Left lung (tissue), 10 donors: ENCODE results near the gene GALNT5. TPM values are rescaled to one million over a fixed set of nuclear protein-coding genes. Genes with fewer than 3 reads are reported as not detected.

ENCODE experiments used
- ATAC-seq: fragments of 200-7000 bp; cut with Tn5 transposase; one replicate; pipeline ENCODE4 v1.9.1; 2020; ENCODE audit warnings: moderate library complexity
- DNase-seq, 4 donors: peaks; one replicate each; pipeline ENCODE4 v3.0.0-alpha.2; 2013 to 2020
- H3K27ac ChIP-seq, 2 donors: fragments of 200-600 bp; sonication (generic) in 1 of 2; one replicate each; pipeline versions ENCODE4 v1.5.0 to v1.8.0; 2020 to 2021
- H3K27me3 ChIP-seq, 2 donors: fragments of 200-600 bp; sonication (generic) in 1 of 2; one replicate each; pipeline versions ENCODE4 v1.5.0 to v1.8.0; 2020 to 2021
- H3K36me3 ChIP-seq, 2 donors: fragments of 200-600 bp; sonication (generic) in 1 of 2; one replicate each; pipeline versions ENCODE4 v1.5.0 to v1.8.0; 2020 to 2021
- H3K4me1 ChIP-seq, 2 donors: fragments of 200-600 bp; one replicate each; pipeline ENCODE4 v1.8.0; 2021
- H3K4me3 ChIP-seq, 2 donors: fragments of 200-600 bp; sonication (generic) in 1 of 2; one replicate each; pipeline versions ENCODE4 v1.5.0 to v1.8.0; 2020 to 2021; ENCODE audit warnings: mild to moderate bottlenecking in 1 of 2
- H3K9me3 ChIP-seq, 2 donors: fragments of 200-600 bp; sonication (generic) in 1 of 2; one replicate each; pipeline versions ENCODE4 v1.5.0 to v1.8.0; 2020 to 2021
- CTCF ChIP-seq, 2 donors: fragments of 200-600 bp; sonication (generic) in 1 of 2; IDR thresholded peaks; one replicate each; pipeline versions ENCODE4 v1.5.0 to v1.8.0; 2021; ENCODE audit warnings: antibody characterized with exemption in 2 of 2
- intact Hi-C, 2 donors: fragments of 100-400 bp; cut with DNase I; formaldehyde crosslinking; loops; one replicate each; pipeline versions ENCODE4 v1.11.2 to v1.14.2; 2022
- polyA plus RNA-seq, 6 donors: library from polyadenylated mRNA; unstranded; fragments of 120-200 nt; gene quantifications; one replicate each; pipeline ENCODE4 v1.2.1, GENCODE V29; 2013; ENCODE audit not compliant: insufficient read length in 6 of 6
- total RNA-seq, 2 donors: library from RNA; stranded (reverse); fragmentation: NEBNext Ultra II Directional; extraction: Animal tissue kit (Norgen Biotek cat#: 25700); gene quantifications; one replicate each; pipeline ENCODE4 v1.2.1, GENCODE V29; 2021
- donor health status: DM: no; HTN: yes; CAD: no.
- donor health status: DM: no; HTN: no; CAD: no.

The GALNT5 gene
- total and polyA plus RNA-seq, 8 donors: 6.1 to 59.4 (median 7.1) TPM

GRCh38 chr2:157348291-157348921 lies 90.9 kb downstream of the GALNT5 start:
- Histone ChIP-seq H3K4me1 (no peaks in the 10 kb centered on the region), H3K27me3 (no peaks in the 10 kb centered on the region), H3K36me3 (no peaks in the 10 kb centered on the region), H3K4me3 (no peak overlapping the region), H3K9me3 (peaks cover 0 to 18% of the 10 kb centered on the region in 2 donors), H3K27ac (no peak overlapping the region)
- ATAC-seq: no peak
- intact Hi-C loops: no loop called here
- DNase-seq: no peak
- TF ChIP-seq CTCF (IDR thresholded peaks at IDR 0.05): no peak

GRCh38 chr2:157349949-157350515 lies 92.5 kb downstream of the GALNT5 start:
- intact Hi-C loops: no loop called here

GRCh38 chr2:157355618-157356017 lies 98.1 kb downstream of the GALNT5 start:
- H3K4me3 ChIP-seq: no peak overlapping the region
- H3K27ac ChIP-seq: no peak overlapping the region
- no peak for TF ChIP-seq CTCF (IDR thresholded peaks at IDR 0.05)
- H3K9me3 ChIP-seq: no peaks in the 10 kb centered on the region
- DNase-seq: no peak
- intact Hi-C loops: no loop called here
- no peak for ATAC-seq
- no peaks in the 10 kb centered on the region for H3K4me1 ChIP-seq
- no peaks in the 10 kb centered on the region for H3K36me3 ChIP-seq
- H3K27me3 ChIP-seq: no peaks in the 10 kb centered on the region

More at GRCh38 chr2:157349949-157350515, 92.5 kb downstream of the GALNT5 start:
- H3K4me3 ChIP-seq: no peak overlapping the region
- H3K27me3 ChIP-seq: no peaks in the 10 kb centered on the region
- H3K9me3 ChIP-seq: peaks cover 0 to 6% of the 10 kb centered on the region in 2 donors
- no peak for TF ChIP-seq CTCF (IDR thresholded peaks at IDR 0.05)
- H3K36me3 ChIP-seq: no peaks in the 10 kb centered on the region
- DNase-seq (no peak), ATAC-seq (no peak)
- no peaks in the 10 kb centered on the region for H3K4me1 ChIP-seq
- no peak overlapping the region for H3K27ac ChIP-seq

- intact Hi-C loops: no loop called here
- DNase-seq: no peak
- Histone ChIP-seq H3K27ac (no peak overlapping the region), H3K4me1 (no peaks in the 10 kb centered on the region), H3K4me3 (no peak overlapping the region), H3K9me3 (peaks cover 0 to 8% of the 10 kb centered on the region in 2 donors), H3K27me3 (no peaks in the 10 kb centered on the region), H3K36me3 (no peaks in the 10 kb centered on the region)
- no peak for ATAC-seq
- no peak for TF ChIP-seq CTCF (IDR thresholded peaks at IDR 0.05)
Measured at GRCh38 chr2:157359628-157360027, 102.1 kb downstream of the GALNT5 start.

GRCh38 chr2:157361526-157361925 lies 104.0 kb downstream of the GALNT5 start:
- H3K27me3 ChIP-seq: no peaks in the 10 kb centered on the region
- no peaks in the 10 kb centered on the region for H3K4me1 ChIP-seq
- peaks cover 0 to 8% of the 10 kb centered on the region in 2 donors for H3K9me3 ChIP-seq
- no peak for TF ChIP-seq CTCF (IDR thresholded peaks at IDR 0.05)
- DNase-seq (no peak), ATAC-seq (no peak)
- no peak overlapping the region for H3K4me3 ChIP-seq
- H3K36me3 ChIP-seq: no peaks in the 10 kb centered on the region
- intact Hi-C loops: no loop called here
- no peak overlapping the region for H3K27ac ChIP-seq
